NCI-H128 (cell line): ENCODE results near the gene CTF1.
"Not testable (repeated sequence)": the region's sequence is repeated elsewhere in the genome, so short reads cannot be mapped to it uniquely, and the experiment has no call there.

Experiments
- DNase-seq: peaks from one replicate; lab custom pipeline; 2025; ENCODE audit not compliant: unreplicated experiment; lab: John Stamatoyannopoulos, UW

Gene CTF1, protein sequence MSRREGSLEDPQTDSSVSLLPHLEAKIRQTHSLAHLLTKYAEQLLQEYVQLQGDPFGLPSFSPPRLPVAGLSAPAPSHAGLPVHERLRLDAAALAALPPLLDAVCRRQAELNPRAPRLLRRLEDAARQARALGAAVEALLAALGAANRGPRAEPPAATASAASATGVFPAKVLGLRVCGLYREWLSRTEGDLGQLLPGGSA

DNA sequence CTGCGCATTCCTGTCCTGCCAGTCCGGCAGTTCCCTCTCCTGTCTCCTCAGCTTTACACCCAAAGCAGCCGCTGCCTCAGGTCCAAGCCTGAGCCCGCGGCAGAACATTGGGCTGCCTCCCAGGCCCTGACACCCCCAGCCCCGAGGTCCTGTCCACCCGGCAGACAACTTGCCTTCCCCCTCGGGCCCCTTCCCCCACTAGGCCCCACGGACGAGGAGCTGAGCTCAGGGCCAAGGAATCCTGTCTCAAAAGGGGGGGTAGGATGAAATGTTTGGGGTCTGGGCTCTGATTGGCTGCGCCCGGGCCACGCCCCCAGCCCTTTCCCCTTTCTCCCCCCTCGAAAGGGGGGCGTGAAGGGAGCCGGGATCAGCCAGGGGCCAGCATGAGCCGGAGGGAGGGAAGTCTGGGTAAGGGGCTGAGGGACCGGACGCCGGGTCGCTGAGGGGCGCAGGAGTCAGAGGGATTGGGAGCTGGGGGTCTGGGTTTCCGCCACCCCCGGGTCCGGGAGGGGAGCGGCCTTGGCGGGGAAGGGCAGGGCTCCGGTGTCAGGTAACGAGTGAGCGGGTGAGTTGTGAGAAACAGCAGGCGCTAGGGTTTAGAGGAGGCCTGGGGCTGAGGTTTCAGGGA, at the start of gene CTF1:
Gene CTF1, plus strand, starts transcription at position 354 of the 628 bp plus-strand sequence. Its CDS starts 30 bp downstream, at position 384.
- DNase-seq: no peak

DNA sequence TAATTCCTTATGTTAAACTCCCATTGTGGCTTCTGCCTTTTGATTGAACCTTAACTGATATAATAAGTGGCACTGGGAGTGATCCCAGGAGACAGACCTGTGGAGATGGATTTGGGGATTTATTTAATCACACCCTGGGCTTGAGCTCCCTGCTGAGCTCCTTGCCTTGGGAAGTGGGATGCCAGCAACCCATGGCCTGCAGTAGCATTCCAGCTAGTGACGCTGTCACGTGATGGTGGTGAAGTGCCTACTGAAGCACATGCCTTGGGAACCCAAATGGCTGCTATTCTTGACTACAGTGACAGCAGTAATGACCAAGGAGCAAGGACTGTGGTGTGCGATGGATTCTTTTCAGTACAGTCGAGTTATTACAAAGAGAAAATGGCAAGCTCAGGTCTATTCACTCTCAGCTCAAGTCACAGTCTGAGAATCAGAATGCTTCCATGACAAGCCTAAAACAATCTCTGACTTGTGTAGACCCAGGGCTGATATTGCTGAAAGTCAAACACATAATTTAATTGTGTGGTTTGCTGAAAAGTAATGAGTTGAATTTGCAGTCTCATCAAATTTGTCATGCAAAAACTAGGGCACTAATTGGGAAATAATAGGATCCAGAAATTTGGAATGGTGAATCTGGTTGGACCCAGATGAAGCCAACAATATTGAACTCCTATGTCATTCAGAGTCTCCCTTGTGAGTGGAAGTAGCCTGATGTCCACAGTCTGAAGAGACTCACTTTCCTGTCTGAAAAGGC, 49.6 kb upstream of the CTF1 start:
- no peak for DNase-seq

DNA sequence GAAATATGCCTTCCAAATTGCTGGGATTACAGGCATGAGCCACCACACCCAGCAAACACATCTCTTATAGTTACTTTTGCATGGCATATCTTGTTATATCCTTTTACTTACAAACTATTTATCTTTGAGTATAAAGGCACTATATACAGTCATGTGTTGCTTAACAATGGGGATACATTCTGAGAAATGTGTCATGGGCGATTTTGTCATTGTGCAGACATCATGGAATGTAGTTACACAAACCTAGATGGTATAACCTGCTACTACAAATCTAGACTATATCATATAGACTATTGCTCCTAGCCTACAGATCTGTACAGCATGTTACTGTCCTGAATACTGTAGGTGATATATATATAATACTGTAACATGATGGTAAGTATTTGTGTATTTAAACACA, 46.2 kb upstream of the CTF1 start:
- no peak for DNase-seq

DNA sequence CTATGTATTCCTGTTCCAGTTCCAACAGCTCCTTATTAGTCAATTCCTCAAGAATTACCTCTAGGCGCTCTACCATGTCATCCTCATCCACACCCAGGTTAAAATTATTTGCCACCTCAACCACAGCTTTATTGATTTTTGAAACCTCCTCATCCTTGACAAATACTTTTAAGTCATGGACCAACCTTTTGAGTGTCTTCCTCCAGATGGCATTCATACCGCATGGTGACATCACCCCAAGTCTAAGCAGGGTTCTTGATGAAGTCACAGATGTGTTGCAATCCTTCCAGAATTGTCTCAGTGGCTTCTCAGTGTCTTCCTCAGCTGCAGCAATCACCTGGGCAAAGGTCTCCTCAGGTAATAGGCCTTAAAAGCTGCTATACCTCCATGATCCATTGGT, 42.7 kb upstream of the CTF1 start:
- DNase-seq: no peak

DNA sequence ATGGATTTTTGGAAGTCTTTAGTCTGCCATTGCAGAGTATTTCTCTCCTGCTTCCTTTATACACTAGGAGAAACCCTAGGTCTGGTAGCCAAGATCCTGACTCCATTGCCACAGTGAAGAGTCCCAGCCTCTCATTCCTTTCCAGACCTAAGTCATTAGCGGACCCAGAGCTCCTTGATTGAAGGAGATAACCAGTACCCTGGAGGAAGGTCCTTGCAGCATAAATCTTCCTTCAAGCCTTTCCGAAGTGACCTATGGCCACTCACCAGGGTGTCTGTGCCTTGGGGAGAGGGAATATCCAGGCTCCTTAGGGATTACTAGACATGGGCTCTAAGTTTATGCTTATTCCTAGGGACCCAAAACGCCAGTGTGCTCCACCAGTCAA, 38.3 kb upstream of the CTF1 start:
- DNase-seq: no peak

DNA sequence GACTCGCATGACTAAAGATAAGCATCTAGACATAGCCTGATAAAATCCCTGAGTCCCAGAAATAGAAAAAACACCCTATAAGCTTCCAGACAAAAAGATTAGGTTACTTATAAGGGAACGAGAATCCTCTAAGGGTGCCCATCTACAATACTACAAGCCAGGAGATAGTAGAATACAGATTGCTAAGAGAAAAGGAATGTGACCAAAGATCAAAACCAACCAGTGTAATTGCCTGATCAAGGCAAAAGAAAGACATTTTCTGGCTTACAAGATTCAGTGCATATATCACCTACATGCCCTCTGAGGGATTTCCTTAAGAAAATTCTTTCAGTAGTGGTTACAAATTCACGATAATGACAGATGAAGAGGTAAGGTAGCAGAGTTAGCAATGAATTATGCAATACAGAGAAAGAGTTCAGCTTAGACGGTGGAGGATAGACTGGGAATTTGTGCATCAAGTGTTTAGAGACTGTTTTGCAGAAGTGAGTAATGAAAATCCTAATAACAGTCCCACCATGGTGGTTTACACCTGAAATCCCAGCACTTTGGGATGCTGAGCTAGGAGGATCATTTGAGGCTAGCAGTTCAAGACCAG, 37.5 kb upstream of the CTF1 start:
- no peak for DNase-seq

DNA sequence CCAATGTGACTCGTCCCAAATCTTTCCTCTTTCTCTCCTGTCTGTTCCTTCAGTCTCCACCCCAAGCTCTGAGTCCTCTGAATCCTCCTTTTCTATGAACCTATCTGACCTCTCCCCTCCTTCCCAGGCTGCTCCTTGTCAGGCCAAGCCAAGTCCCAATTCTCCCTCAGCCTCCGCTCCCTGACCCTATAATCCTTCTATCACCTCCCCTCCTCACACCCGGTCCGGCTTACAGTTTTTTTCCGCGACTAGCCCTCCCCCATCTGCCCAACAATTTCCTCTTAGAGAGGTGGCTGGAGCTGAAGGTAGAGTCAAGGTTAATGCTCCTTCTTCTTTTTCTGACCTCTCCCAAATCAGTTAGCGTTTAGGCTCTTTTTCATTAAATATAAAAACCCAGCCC, 35.7 kb upstream of the CTF1 start:
- not testable (repeated sequence) for DNase-seq

DNA sequence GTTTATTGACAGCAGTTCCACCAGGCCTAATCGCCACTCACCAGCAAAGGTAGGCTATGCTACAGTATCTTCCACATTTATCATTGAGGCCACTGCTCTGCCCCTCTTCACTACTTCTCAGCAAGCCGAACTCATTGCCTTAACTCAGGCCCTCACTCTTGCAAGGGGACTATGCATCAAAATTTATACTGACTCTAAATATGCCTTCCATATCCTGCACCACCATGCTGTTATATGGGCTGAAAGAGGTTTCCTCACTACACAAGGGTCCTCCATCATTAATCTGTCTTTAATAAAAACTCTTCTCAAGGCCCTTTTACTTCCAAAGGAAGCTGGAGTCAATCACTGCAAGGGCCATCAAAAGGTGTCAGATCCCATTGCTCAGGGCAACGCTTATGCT, 33.2 kb upstream of the CTF1 start:
- DNase-seq: not testable (repeated sequence)

DNA sequence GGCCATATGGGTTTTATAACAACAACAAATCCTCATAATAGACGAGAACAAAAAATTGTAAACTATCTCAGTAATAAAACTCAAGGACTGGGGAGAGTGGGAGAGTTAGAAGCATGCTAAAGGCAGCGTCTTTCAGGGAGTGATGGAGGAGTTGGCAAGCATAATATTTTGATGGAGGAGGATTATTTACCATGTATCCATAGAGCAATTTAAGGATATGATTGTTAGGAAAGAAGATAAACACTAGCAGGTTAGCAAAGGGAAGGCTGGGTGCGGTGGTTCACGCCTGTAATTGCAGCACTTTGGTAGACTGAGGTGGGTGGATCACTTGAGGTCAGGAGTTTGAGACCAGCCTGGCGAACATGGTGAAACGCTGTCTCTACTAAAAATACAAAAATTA, 30.4 kb upstream of the CTF1 start:
- no peak for DNase-seq

DNA sequence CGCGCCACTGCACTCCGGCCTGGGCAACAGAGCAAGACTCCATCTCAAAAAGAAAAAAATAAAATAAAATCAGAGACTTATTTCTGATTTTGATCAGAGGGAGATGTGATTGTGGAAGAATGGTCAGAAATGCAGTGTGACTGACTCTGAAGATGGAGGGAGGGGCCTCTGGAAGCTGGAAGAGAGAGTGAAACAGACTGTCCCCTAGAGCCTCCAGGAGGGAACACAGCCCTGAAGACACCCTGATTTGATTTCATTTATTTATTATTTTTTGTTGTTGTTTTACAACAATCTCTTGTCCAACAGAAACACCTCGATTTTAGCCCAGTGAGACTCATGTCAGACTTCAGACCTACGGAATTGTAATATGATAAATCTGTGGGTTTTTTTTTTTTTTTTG, 28.7 kb upstream of the CTF1 start:
- no peak for DNase-seq

DNA sequence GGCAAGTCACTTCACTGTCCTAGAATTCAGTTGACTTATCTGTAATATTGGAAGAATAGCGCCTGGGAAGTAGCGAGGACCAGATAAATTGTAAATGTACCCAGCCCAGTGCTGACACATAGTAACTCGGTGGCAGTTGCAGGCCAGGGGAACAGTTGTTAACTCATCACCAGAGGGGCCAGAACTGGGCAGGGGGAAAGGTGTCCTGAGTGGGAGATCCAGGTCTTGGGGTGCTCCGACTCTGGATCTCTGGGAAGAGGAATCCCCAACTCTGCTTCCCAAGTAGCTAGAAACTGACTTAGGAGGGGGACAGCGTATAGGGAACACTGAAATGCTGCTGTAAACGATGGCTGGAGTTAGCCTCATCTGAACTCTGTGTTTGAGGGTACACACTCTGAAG, 25.5 kb upstream of the CTF1 start:
- no peak for DNase-seq

DNA sequence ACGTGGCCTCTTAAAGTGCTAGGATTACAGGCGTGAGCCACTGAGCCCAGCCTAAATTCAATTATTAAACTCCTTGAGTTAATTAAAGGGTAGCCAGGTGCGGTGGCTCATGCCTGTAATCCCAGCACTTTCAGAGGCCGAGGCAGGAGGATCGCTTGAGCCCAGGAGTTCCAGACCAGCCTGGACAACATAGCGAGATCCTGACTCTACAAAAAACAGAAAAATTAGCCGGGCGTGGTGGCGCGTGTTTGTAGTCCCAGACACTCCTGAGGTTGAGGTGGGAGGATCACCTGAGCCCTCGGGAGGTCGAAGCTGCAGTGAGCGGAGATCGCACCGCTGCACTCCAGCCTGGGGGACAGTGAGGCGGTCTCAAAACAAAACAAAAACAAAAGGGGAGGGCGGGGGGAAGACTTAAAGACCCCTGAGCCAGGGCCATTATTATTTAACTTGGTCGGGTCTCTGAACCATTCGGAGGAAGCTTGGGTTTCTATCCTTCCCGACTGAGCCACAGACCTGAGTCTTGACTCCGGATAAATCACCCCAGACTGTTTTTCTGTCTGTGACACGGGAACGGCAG, 22.1 kb upstream of the CTF1 start:
- no peak for DNase-seq

DNA sequence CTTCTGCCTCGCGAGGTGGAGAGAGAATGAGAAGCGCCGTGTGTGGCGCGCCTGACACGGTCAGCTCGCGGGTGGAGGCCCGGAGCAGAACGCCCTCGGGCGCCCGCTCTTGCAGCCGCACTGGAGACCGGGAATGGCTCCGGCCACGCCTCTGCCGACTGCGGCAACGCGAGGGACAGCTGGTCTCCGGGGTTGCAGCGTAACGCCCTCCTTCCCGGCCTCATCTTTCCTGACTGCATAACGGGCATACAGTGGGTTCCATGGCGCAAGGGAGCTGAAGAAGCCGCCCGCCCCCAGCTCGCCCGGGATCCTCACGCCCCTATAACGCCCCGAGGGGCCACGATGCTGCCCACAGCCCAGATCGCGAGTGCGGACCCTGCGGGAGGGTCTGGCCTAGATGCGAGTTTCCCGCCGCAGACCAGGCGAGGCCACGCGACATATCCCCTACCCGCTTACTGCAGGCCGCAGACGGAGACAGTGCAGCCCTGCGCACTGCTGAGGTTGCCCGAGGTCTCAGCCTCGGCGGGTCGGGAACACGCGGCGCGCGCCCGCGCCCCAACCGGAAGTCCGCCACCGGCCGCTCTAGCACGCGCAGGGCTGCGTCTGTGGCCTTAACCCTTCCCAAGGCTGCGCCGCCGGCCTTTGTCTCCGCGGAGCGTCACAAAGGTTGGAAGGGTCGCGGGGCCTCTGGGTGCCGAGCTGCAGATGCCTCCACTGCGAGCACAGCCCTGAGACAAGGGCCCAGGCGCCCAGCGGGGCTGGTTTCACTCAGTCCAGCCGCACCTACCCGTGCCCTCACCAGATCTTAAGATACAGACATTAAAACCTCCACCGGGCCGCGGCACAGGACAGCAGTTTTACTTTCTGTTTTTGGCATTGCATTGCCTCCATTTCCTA, 21.3 kb upstream of the CTF1 start:
- peak; percentile 64 for DNase-seq

DNA sequence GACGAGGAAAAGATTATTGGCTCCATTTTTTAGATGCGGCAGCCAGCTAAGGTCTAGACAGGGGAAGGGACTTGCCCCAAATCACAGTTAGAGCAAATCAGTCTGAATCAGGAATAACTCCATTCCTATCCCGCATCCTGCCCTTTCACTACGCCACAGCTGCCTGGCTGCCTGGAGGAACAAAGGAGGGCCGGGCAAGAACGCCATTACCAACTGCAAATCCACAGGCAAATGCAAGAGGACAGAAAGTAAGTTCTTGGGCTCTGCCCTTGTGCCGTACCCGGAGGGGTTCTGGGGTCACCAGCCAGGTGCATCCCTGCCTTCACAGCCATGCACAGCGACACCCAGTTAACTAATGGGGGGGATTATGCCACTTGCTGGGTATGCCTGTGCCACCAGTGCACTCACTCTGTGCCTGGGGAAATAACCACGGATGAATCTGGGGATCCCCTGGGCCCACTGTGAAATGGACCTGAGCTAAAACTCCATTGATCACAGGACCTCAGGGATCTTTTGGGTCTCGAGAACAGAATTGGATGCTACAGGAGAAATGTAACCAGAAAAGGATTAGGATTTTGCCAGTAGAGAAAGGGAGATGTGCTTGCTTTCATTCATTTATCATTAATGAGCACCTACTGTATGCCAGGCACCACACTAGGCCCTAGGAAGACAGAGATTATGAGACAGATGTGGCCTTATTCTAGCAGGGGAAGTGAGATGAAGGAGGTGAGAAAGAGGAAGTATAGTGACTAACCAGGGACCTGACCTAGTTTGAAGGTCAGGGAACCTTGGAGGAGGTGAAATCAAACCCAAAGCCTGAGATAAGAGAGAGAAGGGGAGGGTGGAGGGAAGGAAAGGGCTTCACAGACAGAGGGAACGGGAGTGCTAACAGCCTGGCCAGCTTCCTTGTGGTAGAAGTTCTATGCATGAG, 20.3 kb upstream of the CTF1 start:
- no peak for DNase-seq

DNA sequence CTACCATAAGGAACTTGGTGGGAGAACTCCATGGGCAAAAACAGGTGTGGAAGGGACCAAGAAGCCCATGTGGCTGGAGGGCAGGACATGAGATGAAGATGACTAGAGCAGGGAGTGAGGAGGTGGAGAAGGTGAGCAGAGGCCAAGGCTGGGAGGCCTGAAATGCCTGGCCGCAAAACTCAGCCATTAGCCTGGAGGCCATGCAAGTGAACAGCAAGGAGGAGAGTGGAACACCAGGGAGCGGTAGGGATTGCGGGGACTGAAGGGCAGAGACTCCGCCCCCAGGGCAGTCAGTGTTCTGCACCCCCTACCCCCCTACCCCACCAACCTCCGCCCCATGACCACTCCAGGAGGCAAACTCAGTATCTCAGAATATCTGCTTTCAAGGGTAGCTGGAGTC, 19.5 kb upstream of the CTF1 start:
- DNase-seq: no peak

DNA sequence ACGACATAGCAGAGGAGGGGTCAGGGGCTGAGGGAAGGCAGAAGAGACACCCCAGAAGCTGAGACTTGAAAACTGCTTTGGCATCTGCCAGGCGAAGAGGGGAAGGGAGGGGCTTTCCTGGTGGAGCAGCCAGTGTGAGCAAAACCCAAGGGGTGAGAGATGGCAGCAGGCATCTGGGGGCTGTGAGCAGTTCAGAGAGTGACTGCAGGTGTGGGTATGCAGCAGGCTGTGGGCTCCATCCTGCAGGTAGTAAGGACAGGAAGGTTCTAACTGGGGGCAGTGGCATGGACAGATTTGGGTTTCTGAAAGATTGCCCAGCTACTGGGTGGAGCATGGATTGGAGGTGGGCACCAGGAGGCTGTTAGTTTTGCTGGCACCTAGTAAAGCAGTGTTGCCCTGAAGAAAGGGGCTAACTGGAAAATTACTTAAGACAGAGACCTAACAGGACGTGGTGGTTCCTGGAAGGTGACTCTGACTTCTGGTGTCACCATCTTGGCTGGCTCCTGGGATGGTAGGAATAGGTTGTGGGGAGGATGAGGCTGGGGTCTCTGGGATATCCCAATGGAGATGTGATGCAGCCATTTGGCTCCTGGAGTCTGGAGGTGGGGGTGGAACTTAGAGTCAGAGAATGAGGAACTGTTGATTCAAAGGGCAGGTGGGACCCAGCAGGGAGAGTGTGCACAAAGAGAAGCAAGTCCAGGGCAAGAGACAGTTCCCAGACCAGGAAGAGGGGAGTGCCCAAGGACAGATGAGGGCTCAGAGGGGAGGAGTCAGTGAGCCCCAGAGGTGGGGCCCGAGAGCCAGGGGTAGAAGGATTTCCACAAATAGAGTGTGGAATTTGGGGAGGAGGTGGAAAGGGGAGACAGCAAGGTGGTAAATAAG, 13.7 kb upstream of the CTF1 start:
- DNase-seq: no peak

DNA sequence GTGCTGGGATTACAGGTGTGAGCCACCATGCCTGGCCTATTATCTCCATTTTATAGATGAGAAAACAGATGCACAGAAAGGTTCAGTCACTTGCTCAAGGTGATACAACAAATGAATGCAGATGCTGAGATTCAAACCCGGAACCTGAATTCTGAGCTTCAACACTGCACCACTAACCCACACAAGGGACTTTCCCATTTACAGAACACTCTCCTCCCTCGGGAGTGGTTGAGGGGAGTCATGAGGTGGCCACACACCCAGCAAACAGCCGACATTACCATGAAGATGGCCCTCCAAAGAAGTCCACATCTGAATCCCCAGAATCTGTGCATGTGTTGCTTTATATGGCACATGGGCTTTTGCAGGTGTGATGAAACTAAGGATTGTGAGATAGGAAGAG, 11.7 kb upstream of the CTF1 start:
- DNase-seq: no peak

DNA sequence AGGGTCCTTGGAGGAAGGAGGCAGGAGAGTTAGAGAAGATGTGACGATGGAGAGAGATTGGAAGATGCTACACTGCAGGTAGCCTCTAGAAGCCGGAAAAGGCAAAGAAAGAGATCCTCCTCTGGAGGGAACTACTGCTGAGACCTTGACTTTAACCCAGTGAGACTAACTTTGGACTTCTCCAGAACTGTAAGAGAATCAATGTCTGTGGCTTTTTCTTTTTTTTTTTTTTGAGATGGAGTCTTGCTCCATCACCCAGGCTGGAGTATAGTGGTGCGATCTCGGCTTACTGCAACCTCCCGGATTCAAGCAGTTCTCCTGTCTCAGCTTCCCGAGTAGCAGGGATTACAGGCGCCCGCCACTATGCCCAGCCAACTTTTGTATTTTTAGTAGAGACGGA, 11.2 kb upstream of the CTF1 start:
- DNase-seq: no peak

DNA sequence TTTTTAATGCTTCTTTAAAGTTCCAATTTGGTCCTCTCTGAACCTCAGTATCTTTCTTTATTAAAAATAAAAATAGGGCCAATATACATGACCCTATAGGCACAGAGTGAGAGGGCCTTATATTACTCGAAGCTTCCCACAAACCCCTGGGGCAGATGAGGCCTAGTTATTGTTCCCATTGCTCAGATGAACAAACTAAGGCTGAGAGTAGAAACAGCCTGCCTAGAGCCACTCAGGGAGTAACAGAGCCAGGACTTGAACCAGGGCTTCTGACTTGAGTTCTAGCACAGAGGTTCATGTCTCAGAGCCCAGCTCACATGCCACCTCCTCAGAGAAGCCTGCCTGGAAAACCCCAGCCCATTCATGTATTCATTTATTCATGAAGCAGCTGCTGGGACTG, 10.3 kb upstream of the CTF1 start:
- no peak for DNase-seq
